ENCODE data around the gene PRPF6. TPM values are rescaled to one million over a fixed set of nuclear protein-coding genes. Genes with fewer than 3 reads are reported as not detected.

Gene PRPF6
- total and polyA plus RNA-seq, 2 of the 13 experiments (the other 11 are each of a cell fraction or from before 2014, with no cell fraction given) = 63.7 to 101 TPM

- TF ChIP-seq BCLAF1 (IDR thresholded peaks at IDR 0.05) = no peak
- peak; percentile 85 for TF ChIP-seq MED1 (CRISPR knock-in tag; IDR thresholded peaks at IDR 0.05)
- TF ChIP-seq, protein P1, sequence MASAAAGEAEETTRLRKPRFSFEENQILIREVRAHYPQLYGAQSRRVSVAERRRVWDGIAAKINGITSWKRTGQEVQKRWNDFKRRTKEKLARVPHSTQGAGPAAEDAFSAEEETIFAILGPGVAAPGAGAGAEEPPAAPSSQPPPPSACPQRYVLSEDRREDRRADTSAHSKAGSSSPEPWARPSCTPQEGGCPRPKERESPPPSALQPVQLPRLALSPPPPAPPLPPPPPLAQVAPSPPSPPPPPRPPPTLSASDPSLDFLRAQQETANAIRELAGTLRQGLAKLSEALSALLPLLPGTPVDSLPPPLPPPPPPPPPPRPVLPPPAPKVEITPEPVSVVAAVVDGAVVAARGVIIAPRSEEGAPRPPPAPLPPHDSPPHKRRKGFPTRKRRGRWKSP (CRISPR knock-in tag; IDR thresholded peaks at IDR 0.05) = peak; percentile 67; the same call in 1 of the 2 replicates
- TF ChIP-seq ZNF607 (CRISPR knock-in tag; IDR thresholded peaks at IDR 0.05; ENCODE audit: borderline replicate concordance) = peak; percentile 62; the same call in 1 of the 2 replicates
- no peak; the same call in 1 of the 2 replicates for TF ChIP-seq GATA4 (IDR thresholded peaks at IDR 0.05; ENCODE audit: borderline replicate concordance, low read depth)
- peak; percentile 59; the same call in 1 of the 2 replicates for TF ChIP-seq POLR2AphosphoS5 (IDR thresholded peaks at IDR 0.05; ENCODE audit: low read depth, low read length)
- no peak; the same call in none of the 2 replicates for TF ChIP-seq AKAP8 (CRISPR knock-in tag; IDR thresholded peaks at IDR 0.05)
- peak; percentile 86 for TF ChIP-seq ZNF232 (CRISPR knock-in tag; IDR thresholded peaks at IDR 0.05; ENCODE audit: borderline replicate concordance)
- TF ChIP-seq, protein P2, sequence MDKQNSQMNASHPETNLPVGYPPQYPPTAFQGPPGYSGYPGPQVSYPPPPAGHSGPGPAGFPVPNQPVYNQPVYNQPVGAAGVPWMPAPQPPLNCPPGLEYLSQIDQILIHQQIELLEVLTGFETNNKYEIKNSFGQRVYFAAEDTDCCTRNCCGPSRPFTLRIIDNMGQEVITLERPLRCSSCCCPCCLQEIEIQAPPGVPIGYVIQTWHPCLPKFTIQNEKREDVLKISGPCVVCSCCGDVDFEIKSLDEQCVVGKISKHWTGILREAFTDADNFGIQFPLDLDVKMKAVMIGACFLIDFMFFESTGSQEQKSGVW (CRISPR knock-in tag; IDR thresholded peaks at IDR 0.05; ENCODE audit: borderline replicate concordance) = no peak
- TF ChIP-seq BHLHE40 (IDR thresholded peaks at IDR 0.05; ENCODE audit: low read length) = no peak
- no peak for TF ChIP-seq ATF5 (CRISPR knock-in tag; IDR thresholded peaks at IDR 0.05; ENCODE audit: low read depth)
- peak; percentile 72; the same call in 1 of the 2 replicates for TF ChIP-seq ZNF512B (CRISPR knock-in tag; IDR thresholded peaks at IDR 0.05; ENCODE audit: borderline replicate concordance)
- peak; percentile 96 for TF ChIP-seq ZBTB34 (CRISPR knock-in tag; IDR thresholded peaks at IDR 0.05)
- TF ChIP-seq BRCA1 (CRISPR knock-in tag; IDR thresholded peaks at IDR 0.05) = 0 out of 2 replicates have a peak, but pooled peaks have one; percentile 66
- TF ChIP-seq HDAC2 (CRISPR knock-in tag; IDR thresholded peaks at IDR 0.05) = peak; percentile 53
- TF ChIP-seq, protein P3, sequence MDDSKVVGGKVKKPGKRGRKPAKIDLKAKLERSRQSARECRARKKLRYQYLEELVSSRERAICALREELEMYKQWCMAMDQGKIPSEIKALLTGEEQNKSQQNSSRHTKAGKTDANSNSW (CRISPR knock-in tag; IDR thresholded peaks at IDR 0.05; ENCODE audit: borderline replicate concordance) = no peak
- no peak for TF ChIP-seq ZNF24 (IDR thresholded peaks at IDR 0.05)
- peak; percentile 90 for TF ChIP-seq HOXA3 (CRISPR knock-in tag; IDR thresholded peaks at IDR 0.05)
- peak; percentile 53; the same call in 1 of the 2 replicates for TF ChIP-seq ZSCAN12 (CRISPR knock-in tag; IDR thresholded peaks at IDR 0.05)
These were observed 69.5 kb downstream of the PRPF6 start (continued) for GRCh38 chr20:64050261-64051032.

Measured in HepG2 (cell line).